ENCODE measurements around the gene SMC4.
"Not testable (repeated sequence)": the region's sequence is repeated elsewhere in the genome, so short reads cannot be mapped to it uniquely, and the experiment has no call there.

SMC4 gene

GRCh38 chr3:160399125-160400029 is at the start of gene SMC4, which contains the start of gene IFT80:
Gene SMC4 (plus strand): TSS chr3:160399650. CDS start chr3:160400827, 1,177 bp downstream.
Gene IFT80 (minus strand): TSS chr3:160399225. CDS start chr3:160384600, 14,625 bp downstream.
- peak within 1 kb of the TSS; percentile 96 for H3K4me3 ChIP-seq (replicated peaks; ENCODE audit: low read depth, low read length)
- peak; percentile 98 for DNase-seq (ENCODE audit: low read depth)
- TF ChIP-seq CTCF (IDR thresholded peaks at IDR 0.05; ENCODE audit: low read length, missing control alignments), result no peak

GRCh38 chr3:160355826-160356225 is 43.6 kb upstream of the SMC4 start:
- TF ChIP-seq CTCF (IDR thresholded peaks at IDR 0.05; ENCODE audit: low read length, missing control alignments), result no peak
- DNase-seq (ENCODE audit: low read depth), result no peak
- no peak overlapping the region for H3K4me3 ChIP-seq (replicated peaks; ENCODE audit: low read depth, low read length)

GRCh38 chr3:160362896-160363295 is 36.6 kb upstream of the SMC4 start:
- not testable (repeated sequence) for H3K4me3 ChIP-seq (replicated peaks; ENCODE audit: low read depth, low read length); DNase-seq (ENCODE audit: low read depth)

- no peak for DNase-seq (ENCODE audit: low read depth)
- no peak overlapping the region for H3K4me3 ChIP-seq (replicated peaks; ENCODE audit: low read depth, low read length)
- TF ChIP-seq CTCF (IDR thresholded peaks at IDR 0.05; ENCODE audit: low read length, missing control alignments), result no peak
Measured at GRCh38 chr3:160365869-160366522, 33.5 kb upstream of the SMC4 start.

GRCh38 chr3:160368804-160369203 is 30.6 kb upstream of the SMC4 start:
- H3K4me3 ChIP-seq (replicated peaks; ENCODE audit: low read depth, low read length), result no peak overlapping the region
- DNase-seq (ENCODE audit: low read depth), result no peak
- no peak for TF ChIP-seq CTCF (IDR thresholded peaks at IDR 0.05; ENCODE audit: low read length, missing control alignments)

- TF ChIP-seq CTCF (IDR thresholded peaks at IDR 0.05; ENCODE audit: low read length, missing control alignments), result no peak
- DNase-seq (ENCODE audit: low read depth), result no peak
- H3K4me3 ChIP-seq (replicated peaks; ENCODE audit: low read depth, low read length), result no peak overlapping the region
Measured at GRCh38 chr3:160369784-160370183, 29.7 kb upstream of the SMC4 start.

Measured in fibroblast of pulmonary artery (primary cell).